ENCODE data around the gene RRBP1.

Gene RRBP1

GRCh38 chr20:17682103-17682888 is at the start of gene RRBP1:
TSS of gene RRBP1 (minus strand) at chr20:17682242. CDS start at chr20:17660507, 21,735 bp downstream.
- DNase-seq = peak; percentile 96

- no peak for DNase-seq
Observed at GRCh38 chr20:17731233-17731632, 49.2 kb upstream of the RRBP1 start.

- no peak for DNase-seq
Observed at GRCh38 chr20:17730071-17730470, 48.0 kb upstream of the RRBP1 start.

- no peak for DNase-seq
Observed at GRCh38 chr20:17728074-17728473, 46.0 kb upstream of the RRBP1 start.

GRCh38 chr20:17727351-17727750 is 45.3 kb upstream of the RRBP1 start:
- no peak for DNase-seq

GRCh38 chr20:17726902-17727301 is 44.9 kb upstream of the RRBP1 start:
- no peak for DNase-seq

- peak; percentile 86 for DNase-seq
Observed at GRCh38 chr20:17725094-17725835, 43.2 kb upstream of the RRBP1 start.

- DNase-seq = no peak
Observed at GRCh38 chr20:17723301-17723691, 41.3 kb upstream of the RRBP1 start.

- no peak for DNase-seq
Observed at GRCh38 chr20:17722493-17723300, 40.7 kb upstream of the RRBP1 start.

- DNase-seq = no peak
Observed at GRCh38 chr20:17721802-17722486, 39.9 kb upstream of the RRBP1 start.

- DNase-seq = no peak
Observed at GRCh38 chr20:17720755-17721154, 38.7 kb upstream of the RRBP1 start.

GRCh38 chr20:17716331-17716730 is 34.3 kb upstream of the RRBP1 start:
- DNase-seq = no peak

- DNase-seq = no peak
Observed at GRCh38 chr20:17715075-17715474, 33.0 kb upstream of the RRBP1 start.

- no peak for DNase-seq
Observed at GRCh38 chr20:17714597-17714996, 32.6 kb upstream of the RRBP1 start.

GRCh38 chr20:17712708-17713107 is 30.7 kb upstream of the RRBP1 start:
- DNase-seq = no peak

GRCh38 chr20:17712201-17712600 is 30.2 kb upstream of the RRBP1 start:
- DNase-seq = no peak

- no peak for DNase-seq
Observed at GRCh38 chr20:17711267-17711627, 29.2 kb upstream of the RRBP1 start.

- DNase-seq = no peak
Observed at GRCh38 chr20:17710379-17711266, 28.6 kb upstream of the RRBP1 start.

GRCh38 chr20:17709361-17710293 is 27.6 kb upstream of the RRBP1 start:
- DNase-seq = no peak

GRCh38 chr20:17708675-17709360 is 26.8 kb upstream of the RRBP1 start:
- no peak for DNase-seq

Data from NCI-H1092 (cell line).